ENCODE data around the gene SEMA6B. TPM values are rescaled to one million over a fixed set of nuclear protein-coding genes. Genes with fewer than 3 reads are reported as not detected.

The SEMA6B gene
- under 1 TPM; under 0.01 to 0.33 TPM for total RNA-seq

DNA sequence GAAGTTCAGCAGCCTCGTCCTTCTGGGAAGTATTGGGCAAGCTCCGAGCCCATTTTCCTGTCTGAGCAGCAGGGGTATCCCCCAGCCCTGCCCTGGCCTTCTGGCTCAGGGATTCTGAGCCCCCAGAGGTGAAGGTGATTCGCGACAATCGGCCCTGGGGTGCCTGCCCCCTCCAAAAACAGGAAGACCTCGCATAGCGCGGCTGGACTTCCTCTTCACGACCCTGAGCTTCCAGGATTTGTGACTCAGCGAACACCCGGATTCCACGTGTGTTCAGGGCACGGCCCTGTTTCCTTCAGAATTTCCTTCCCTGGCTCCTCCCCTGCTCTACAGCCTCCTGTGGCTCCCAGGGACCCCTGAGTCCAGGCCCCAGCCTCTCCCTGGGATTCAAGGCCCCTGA lies at the start of gene SEMA6B:
TSS of gene SEMA6B (minus strand) at position 116 of the 400 bp plus-strand sequence. CDS start 1,227 bp downstream, outside the sequence.

DNA sequence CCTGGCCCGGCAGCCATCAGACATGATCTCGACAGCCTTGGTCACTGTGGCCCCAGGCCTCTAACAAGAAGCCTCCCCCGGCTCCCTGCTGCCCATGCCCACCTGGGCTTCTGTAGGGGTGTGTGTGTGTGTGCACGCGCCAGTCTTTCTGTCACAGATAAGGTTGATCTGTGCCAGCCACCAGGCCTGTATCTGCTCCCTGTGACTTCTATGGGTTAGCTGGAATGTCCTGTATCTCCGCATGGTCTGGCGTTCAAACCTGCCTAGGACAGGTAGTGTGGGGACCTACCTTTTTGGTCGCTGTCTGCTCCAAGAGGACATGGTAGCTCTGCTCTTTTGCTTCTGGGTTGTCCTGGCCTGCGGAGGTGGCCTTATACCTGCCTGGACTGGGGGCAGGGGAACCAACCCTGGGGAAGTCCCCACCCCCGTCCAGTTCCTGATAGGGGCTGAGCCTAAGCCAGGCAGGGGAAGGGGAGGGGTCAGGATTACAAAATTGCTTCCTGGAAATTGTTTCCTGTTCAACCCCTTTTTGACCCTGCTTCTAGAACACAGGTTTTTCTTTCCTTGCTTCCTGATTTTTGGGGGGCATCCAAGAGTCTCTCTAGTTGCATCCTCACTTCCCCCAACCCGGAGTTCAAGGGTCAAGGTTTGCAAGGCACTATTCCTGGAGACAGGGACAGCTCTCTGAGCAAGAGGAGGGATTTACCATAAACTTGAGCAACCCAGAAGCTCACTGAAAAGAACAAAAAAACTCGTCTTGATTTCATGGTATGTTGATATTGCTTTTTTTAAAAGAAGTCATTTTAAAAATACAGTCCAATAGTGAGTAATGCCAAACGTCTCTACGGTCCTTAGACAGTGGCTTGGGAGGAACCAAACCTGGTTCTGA lies 19.5 kb downstream of the SEMA6B start, which contains the start of gene LRG1:
TSS of gene LRG1 (minus strand) at position 344 of the 889 bp plus-strand sequence. CDS start at position 321, 23 bp downstream.

GRCh38 chr19:4534836-4535658 lies 24.4 kb downstream of the SEMA6B start, which contains the start of gene PLIN5:
Gene PLIN5, minus strand, starts transcription at chr19:4535224. Its CDS starts 1,150 bp downstream, at chr19:4534074.

GRCh38 chr19:4518345-4519171 lies 40.9 kb downstream of the SEMA6B start, which contains the start of gene PLIN4:
Gene PLIN4, minus strand, starts transcription at chr19:4518486. Its CDS starts 214 bp downstream, at chr19:4518272.

Other genes with a start within 250 kb of the SEMA6B start
- gene STAP2, start 220.9 kb downstream of the SEMA6B start, total RNA-seq: 10 to 100 TPM; 15.7 to 16.2 TPM
- 1 to 10 TPM; 3.4 to 8.3 TPM for gene MPND, start 216.1 kb downstream of the SEMA6B start, total RNA-seq
- 10 to 100 TPM; 53.3 to 58.3 TPM for gene SH3GL1, start 159.1 kb downstream of the SEMA6B start, total RNA-seq
- 10 to 100 TPM; 15.1 to 30.6 TPM for gene CHAF1A, start 157.0 kb downstream of the SEMA6B start, total RNA-seq
- 10 to 100 TPM; 46.3 to 49.6 TPM for gene UBXN6, start 101.9 kb downstream of the SEMA6B start, total RNA-seq
- gene HDGFL2, start 87.4 kb downstream of the SEMA6B start, total RNA-seq: 10 to 100 TPM; 35.4 to 47.6 TPM
- gene PLIN4, start 41.2 kb downstream of the SEMA6B start, total RNA-seq: under 1 TPM; under 0.01 TPM
- not detected for gene PLIN5, start 24.5 kb downstream of the SEMA6B start, total RNA-seq
- not detected for gene LRG1, start 19.6 kb downstream of the SEMA6B start, total RNA-seq
- 1 to 10 TPM; 5.2 to 8.7 TPM for gene TNFAIP8L1, start 79.8 kb upstream of the SEMA6B start, total RNA-seq
- 100 to 1,000 TPM; 102 to 180 TPM for gene MYDGF, start 110.7 kb upstream of the SEMA6B start, total RNA-seq
- 10 to 100 TPM; 44.0 to 54.6 TPM for gene DPP9, start 164.2 kb upstream of the SEMA6B start, total RNA-seq
- gene FEM1A, start 232.1 kb upstream of the SEMA6B start, total RNA-seq: 10 to 100 TPM; 18.3 to 18.9 TPM

Data from melanocyte of skin (primary cell).